Measurements from ENCODE around the gene PRG3. TPM values are rescaled to one million over a fixed set of nuclear protein-coding genes. Genes with fewer than 3 reads are reported as not detected.
A peak's percentile ranks its signal among the peaks of the same experiment; 100 is the strongest.

The PRG3 gene
- total RNA-seq, 1 experiment from 2014 or later, result not detected

DNA sequence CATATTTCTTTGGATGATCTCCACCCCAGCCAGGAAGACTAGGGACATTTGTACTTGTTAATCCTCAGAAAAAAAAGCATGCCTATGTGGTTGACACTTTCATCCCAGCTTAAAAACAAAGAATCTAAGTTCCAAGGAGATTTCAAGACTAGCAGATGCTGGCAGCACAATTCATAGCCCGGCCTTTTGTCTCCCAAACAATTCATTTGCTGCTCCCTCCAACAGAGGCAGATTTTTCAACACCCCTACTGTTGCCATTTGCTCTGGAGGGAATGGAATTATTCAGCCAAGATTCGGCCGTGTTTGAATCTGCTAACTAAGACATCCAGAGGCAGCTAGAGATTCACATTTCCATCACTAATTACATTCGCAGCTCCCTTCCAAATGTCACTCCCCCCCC, 27.5 kb downstream of the PRG3 start:
- no peaks in the 10 kb centered on the region; the same call in 1 of the 2 replicates for H3K27me3 ChIP-seq (ENCODE audit: control insufficient read depth, insufficient read depth, low read length)
- no peak overlapping the region for H3K4me3 ChIP-seq (ENCODE audit: insufficient read depth, low read depth, low read length)
- H3K36me3 ChIP-seq (replicated peaks; ENCODE audit: control insufficient read depth, insufficient read depth, low read length), result no peaks in the 10 kb centered on the region
- DNase-seq, result no peak

DNA sequence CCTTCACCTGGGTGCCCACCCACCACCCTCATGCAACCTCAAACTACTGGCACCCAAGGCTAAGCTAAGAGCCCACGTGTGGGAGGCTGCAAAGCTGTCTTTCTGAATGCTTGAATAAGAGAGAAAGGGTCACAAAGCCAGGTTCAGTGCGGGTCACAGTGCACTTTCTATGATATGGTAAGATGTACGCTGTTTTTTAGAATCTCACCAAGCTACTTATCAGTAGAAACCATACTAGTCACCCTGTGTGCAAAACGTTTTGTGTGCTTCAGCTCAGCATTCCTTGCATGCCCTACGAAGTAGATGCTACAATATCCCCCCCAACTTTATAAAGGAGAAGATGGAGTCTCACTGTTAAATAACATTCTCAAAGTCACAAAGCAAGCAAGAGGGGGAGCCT, 27.9 kb downstream of the PRG3 start:
- H3K27me3 ChIP-seq (ENCODE audit: control insufficient read depth, insufficient read depth, low read length), result no peaks in the 10 kb centered on the region; the same call in 1 of the 2 replicates
- no peaks in the 10 kb centered on the region for H3K36me3 ChIP-seq (replicated peaks; ENCODE audit: control insufficient read depth, insufficient read depth, low read length)
- DNase-seq, result no peak
- H3K4me3 ChIP-seq (ENCODE audit: insufficient read depth, low read depth, low read length), result no peak overlapping the region

DNA sequence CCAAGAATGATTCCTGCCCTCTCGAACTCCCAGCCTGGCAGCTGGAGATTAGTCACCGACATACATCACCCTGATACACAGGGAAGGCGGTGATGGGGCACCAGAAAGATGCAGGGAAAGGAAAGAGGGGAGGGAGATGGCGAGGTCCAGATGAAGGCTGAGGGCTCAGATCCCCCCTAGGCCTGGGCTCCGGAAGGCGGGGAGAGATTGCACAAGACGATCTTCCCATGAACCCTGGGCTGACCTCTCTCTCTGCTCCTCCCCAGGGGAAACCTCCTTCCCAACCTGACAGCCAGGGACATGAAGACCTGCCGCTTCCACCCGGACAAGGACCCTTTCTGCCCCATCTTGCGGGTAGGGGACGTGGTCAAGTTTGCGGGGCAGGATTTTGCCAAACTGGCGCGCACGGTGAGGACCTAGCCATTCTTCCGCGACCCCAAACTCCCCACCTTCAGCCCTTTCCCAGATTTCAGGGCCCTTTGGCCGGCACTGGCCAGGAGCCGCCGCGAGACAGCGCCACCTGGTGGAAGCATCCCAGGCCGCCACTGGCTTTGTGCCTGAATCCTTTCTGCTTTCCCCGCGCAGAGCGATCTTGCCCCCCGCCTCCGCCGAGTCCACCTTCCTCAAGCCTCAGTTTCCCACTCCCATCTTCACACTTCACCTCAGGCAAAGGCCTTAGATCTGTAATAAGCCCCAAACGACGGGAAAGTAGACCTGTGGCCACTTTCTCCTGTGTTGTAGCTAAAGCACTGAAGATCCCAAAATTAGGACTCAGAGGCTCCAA, 31.3 kb downstream of the PRG3 start:
- DNase-seq, result peak; percentile 94
- Histone ChIP-seq H3K4me3 (ENCODE audit: insufficient read depth, low read depth, low read length) (peak overlapping the region; percentile 32), H3K36me3 (replicated peaks; ENCODE audit: control insufficient read depth, insufficient read depth, low read length) (no peaks in the 10 kb centered on the region), H3K27me3 (ENCODE audit: control insufficient read depth, insufficient read depth, low read length) (peaks cover 1% of the 10 kb centered on the region; the same call in 1 of the 2 replicates)

DNA sequence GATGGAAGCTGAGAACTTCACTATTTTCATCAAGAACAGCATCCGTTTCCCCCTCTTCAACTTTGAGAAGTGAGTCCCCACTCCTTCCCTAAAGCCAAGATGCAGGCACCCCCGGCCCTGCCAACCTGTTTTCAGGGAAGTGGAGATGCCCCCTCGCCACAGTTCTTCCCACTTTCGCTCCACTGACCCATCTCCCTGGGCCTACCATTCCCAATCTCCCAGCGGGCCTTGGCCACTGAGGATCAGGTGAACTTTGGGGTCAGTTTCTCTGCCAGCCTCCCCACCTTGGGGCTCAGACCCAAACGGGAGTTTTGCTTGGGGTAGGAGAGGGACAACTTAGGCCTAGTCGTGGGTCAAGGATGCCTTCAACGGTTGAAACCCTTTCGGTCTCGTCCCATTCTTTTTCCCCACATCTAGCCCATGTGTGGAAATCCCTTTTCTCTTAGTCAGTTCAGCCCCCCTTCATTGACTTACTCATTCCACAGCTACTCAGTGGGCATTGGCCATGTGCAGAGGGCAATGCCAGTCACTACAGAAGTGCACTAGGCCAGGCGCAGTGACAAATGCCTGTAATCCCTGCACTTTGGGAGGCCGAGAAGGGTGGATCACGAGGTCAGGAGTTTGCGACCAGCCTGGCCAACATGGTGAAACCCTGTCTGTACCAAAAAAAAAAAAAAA, 32.2 kb downstream of the PRG3 start:
- Histone ChIP-seq H3K27me3 (ENCODE audit: control insufficient read depth, insufficient read depth, low read length) (peaks cover 1% of the 10 kb centered on the region; the same call in 1 of the 2 replicates), H3K4me3 (ENCODE audit: insufficient read depth, low read depth, low read length) (no peak overlapping the region), H3K36me3 (replicated peaks; ENCODE audit: control insufficient read depth, insufficient read depth, low read length) (no peaks in the 10 kb centered on the region)
- no peak for DNase-seq

DNA sequence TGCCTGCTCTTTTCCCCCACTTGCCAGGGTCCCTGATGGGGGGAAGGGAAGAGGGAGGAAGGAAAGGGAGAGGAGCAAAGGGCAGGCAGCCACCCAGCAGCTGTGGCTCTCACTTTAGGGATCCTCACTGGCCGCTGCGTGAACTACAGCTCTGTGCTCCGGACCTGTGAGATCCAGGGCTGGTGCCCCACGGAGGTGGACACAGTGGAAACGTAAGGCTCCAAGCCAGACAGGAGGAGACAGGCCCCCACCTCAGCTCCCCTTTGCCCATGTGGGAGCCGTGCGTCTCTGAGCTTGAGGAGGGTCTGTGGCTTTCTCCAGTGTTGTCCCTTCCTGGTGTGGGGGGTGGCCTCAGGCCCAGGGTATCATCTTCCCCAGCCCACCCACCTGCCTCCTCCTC, 32.9 kb downstream of the PRG3 start:
- DNase-seq, result no peak
- peaks cover 1% of the 10 kb centered on the region; the same call in 1 of the 2 replicates for H3K27me3 ChIP-seq (ENCODE audit: control insufficient read depth, insufficient read depth, low read length)

DNA sequence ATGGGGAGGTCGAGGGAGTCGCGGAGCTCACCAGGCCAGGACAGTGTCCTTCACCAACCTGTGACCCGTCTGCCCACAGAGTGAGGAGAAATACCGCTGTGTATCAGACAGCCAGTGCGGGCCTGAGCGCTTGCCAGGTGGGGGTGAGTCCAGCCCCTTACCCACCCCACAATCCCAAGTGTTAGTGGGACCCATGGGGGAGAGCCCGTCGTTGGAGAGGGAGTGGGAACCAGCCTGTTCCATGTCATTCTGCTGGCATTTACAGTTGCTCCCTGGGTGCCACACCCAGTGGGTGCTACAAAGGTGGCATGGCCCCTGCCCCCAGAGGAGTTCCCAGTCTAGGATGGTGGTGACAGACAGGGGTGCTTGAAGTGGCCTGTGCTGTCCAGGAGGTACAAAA, 33.6 kb downstream of the PRG3 start:
- DNase-seq, result no peak
- no peak overlapping the region for H3K4me3 ChIP-seq (ENCODE audit: insufficient read depth, low read depth, low read length)
- no peaks in the 10 kb centered on the region for H3K36me3 ChIP-seq (replicated peaks; ENCODE audit: control insufficient read depth, insufficient read depth, low read length)
- H3K27me3 ChIP-seq (ENCODE audit: control insufficient read depth, insufficient read depth, low read length), result peaks cover 1% of the 10 kb centered on the region; the same call in 1 of the 2 replicates

More for the DNA sequence above, 32.9 kb downstream of the PRG3 start:
- no peaks in the 10 kb centered on the region for H3K36me3 ChIP-seq (replicated peaks; ENCODE audit: control insufficient read depth, insufficient read depth, low read length)
- H3K4me3 ChIP-seq (ENCODE audit: insufficient read depth, low read depth, low read length), result no peak overlapping the region

DNA sequence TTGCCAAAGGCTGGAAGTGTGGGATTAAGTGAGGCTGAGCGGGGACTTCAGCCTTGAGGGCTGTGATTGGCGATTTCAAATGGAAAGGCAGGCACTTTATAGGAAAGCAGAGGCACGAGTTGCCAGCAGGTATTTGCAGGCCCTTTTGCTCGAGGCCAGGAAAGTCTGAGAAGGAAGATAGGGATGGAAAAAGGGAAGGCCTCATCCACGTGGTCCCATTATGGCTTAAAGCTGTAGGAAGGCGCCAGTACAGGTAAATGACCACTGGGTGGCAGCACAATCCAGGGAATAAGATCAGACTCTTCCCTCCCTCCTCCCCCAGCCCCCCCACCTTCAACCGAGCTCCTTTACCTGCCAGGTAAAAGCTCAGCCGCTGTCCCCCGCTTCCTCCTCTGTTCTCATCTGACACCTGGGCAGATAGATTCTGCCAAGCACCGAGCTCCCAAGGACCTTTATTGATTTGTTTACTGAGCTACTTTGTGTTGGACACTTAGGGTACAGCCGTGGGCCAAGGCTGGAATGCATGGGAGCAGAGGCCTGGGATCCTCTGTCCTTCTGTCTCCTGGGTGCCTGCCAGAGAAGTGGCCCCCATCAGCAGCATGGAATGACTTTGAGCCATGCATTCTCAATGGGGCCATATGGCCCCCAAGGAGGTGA, 35.3 kb downstream of the PRG3 start:
- Histone ChIP-seq H3K36me3 (replicated peaks; ENCODE audit: control insufficient read depth, insufficient read depth, low read length) (no peaks in the 10 kb centered on the region), H3K4me3 (ENCODE audit: insufficient read depth, low read depth, low read length) (no peak overlapping the region), H3K27me3 (ENCODE audit: control insufficient read depth, insufficient read depth, low read length) (peaks cover 4% of the 10 kb centered on the region)
- DNase-seq, result peak; percentile 93

DNA sequence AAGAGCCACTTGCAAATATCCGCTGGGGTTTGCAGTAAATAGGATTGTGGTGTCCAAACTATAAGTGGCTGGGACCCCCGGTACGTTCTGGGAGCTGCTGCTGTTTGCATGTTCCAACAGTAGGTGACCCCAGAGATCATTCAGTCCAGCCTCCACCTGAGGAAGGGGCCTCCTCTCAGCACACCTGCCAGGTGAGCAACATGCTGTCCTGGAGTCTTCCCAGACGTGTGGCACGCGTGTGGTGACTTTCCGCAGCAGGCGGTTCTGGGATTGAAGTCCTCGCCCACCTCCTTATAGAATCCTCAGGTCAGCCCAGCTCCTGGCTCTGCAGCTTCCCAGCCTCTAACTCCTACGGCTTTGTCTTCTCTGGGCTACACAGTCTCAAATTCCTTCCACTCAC, 36.1 kb downstream of the PRG3 start:
- no peak for DNase-seq
- no peaks in the 10 kb centered on the region for H3K36me3 ChIP-seq (replicated peaks; ENCODE audit: control insufficient read depth, insufficient read depth, low read length)
- H3K27me3 ChIP-seq (ENCODE audit: control insufficient read depth, insufficient read depth, low read length), result peaks cover 5% of the 10 kb centered on the region
- H3K4me3 ChIP-seq (ENCODE audit: insufficient read depth, low read depth, low read length), result no peak overlapping the region

DNA sequence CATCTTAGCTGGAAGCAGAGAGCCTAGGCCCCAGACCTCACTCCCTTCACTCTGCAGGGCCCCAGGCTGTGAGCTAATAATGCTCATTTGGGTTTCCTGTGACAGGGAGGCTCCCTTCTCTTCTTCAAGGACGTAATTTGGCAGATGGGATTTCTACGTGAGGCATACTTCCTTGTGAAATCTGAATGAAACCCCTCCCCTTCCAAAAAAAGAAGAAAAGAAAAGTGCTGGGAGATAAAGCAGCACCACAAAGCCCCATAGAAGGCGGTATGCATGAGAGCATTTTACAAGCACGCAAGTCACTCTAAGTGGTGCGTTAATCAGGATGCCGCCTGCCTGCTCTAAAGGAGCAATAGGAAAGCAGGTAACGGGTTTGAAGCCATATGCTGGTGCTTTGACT, 37.1 kb downstream of the PRG3 start:
- DNase-seq, result no peak
- Histone ChIP-seq H3K4me3 (ENCODE audit: insufficient read depth, low read depth, low read length) (no peak overlapping the region), H3K27me3 (ENCODE audit: control insufficient read depth, insufficient read depth, low read length) (peaks cover 7% of the 10 kb centered on the region), H3K36me3 (replicated peaks; ENCODE audit: control insufficient read depth, insufficient read depth, low read length) (no peaks in the 10 kb centered on the region)

DNA sequence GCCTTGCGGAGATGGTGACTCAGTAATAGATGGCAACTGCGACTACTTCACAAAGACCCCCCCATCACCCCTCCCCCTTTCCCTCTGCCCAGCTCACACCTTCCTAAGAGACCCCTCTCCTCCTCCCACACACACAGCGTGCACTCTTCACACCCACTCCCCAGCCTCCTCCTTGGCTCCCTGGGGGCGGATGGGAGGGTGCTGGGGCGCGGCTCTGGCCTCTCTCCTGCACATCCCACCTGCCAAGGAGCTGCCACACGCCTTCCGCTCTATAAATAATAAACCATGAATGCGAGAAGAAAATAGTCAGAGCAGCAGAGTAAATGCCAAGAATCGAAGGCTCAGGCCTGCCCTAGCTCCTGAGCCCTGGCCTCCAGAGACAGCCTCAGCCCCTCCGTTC, 38.2 kb downstream of the PRG3 start:
- Histone ChIP-seq H3K4me3 (ENCODE audit: insufficient read depth, low read depth, low read length) (no peak overlapping the region), H3K27me3 (ENCODE audit: control insufficient read depth, insufficient read depth, low read length) (peaks cover 7% of the 10 kb centered on the region), H3K36me3 (replicated peaks; ENCODE audit: control insufficient read depth, insufficient read depth, low read length) (no peaks in the 10 kb centered on the region)
- no peak for DNase-seq

DNA sequence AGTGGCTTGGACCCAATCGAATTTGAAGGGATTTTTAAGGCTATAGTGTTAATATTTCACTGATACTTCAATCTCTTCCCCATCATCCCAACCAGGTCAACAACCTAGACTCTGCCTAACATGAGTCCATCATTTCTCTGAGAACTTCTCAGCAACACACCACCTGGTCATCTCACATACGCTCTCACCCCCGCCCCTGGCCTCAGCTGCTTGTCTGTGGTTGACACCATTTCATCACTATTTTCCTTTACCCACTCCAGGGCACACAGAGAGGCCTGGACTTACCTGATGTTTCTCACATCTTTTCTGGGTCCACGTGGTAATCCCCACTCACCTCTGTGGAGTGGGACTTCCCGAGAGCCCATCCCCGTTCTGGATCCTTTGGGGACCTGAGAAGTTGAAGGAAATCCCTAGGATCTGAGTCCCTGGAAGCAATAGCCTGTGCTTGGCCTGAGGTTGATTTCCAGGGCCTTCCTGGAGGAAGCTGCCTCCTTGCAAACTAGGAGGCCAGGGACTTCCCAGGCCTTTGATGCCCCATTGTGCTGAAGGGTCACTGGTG, 39.6 kb downstream of the PRG3 start:
- no peak for DNase-seq
- no peak overlapping the region for H3K4me3 ChIP-seq (ENCODE audit: insufficient read depth, low read depth, low read length)
- peaks cover 7% of the 10 kb centered on the region for H3K27me3 ChIP-seq (ENCODE audit: control insufficient read depth, insufficient read depth, low read length)
- no peaks in the 10 kb centered on the region for H3K36me3 ChIP-seq (replicated peaks; ENCODE audit: control insufficient read depth, insufficient read depth, low read length)

DNA sequence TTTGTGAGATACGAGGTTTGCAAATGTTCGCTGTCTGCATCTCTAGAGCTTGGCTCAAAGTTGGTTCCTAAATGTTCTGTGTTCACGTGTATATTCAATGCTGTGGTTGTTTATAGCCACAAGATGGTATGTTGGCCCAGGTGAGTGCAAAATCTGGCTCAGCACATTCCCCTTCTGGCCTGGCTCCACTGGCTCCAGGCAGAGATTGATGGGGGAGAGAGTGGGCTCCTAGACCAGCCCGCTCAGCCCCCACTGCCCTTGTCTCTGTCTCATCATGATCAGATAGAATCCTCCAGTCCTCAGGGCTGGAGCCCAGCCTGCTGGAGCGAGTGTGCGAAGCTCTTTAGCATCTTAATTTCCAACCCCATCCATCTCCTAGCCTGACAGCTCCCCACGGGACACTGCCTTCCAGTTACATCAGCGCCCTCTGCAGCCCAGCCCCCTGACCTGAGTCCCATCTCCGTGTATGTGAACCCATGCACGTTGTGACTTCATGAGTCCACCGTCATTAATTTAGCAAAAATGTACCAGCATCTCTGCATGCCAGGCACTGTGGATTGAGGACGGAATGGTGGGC, 40.8 kb downstream of the PRG3 start:
- peak; percentile 78 for DNase-seq
- Histone ChIP-seq H3K27me3 (ENCODE audit: control insufficient read depth, insufficient read depth, low read length) (peaks cover 7% of the 10 kb centered on the region), H3K36me3 (replicated peaks; ENCODE audit: control insufficient read depth, insufficient read depth, low read length) (no peaks in the 10 kb centered on the region), H3K4me3 (ENCODE audit: insufficient read depth, low read depth, low read length) (no peak overlapping the region)

DNA sequence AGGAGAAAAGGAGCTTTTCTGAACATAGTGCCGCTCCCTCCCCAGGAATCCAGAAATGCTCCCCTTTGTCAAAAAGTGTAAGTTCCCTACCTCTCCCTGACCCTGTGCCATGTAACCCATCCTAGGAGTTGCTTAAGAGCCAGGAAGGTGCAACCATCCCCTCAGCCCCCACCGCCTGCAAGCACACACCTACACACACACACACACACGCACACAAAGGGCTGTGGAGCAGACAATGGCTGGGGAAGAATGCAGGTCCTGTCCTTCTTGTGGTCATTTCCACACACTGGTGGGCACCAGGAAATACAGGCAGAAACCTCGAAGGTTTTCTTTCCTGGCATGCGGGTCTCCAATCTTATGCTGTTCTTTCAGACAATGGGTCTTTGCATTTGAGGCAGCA, 41.6 kb downstream of the PRG3 start:
- Histone ChIP-seq H3K27me3 (ENCODE audit: control insufficient read depth, insufficient read depth, low read length) (peaks cover 5% of the 10 kb centered on the region), H3K4me3 (ENCODE audit: insufficient read depth, low read depth, low read length) (no peak overlapping the region), H3K36me3 (replicated peaks; ENCODE audit: control insufficient read depth, insufficient read depth, low read length) (peaks cover 2% of the 10 kb centered on the region)
- DNase-seq, result no peak

DNA sequence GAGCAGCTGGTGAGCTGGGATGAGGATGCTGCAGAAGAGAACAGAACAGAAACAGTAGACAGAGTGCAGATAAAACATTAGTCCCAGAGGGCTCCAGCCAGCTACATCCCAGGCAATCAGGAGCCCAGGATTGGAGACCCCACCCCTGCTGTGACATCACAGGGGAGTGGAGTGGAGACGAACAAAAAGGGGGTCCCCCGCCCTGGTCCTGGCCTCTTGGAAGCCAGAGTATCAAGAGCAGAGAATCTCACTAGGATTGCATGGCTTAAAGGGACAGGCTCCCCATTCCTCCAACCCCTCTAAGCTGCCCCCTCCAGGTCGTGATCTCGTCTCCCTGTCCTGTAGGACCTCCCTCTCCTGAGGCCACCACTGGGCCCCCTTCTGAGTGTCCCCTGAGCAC, 42.8 kb downstream of the PRG3 start, which contains the start of gene P2RX3:
P2RX3 (plus strand) TSS at position 211 of the 400 bp plus-strand sequence. CDS start 199 bp downstream, outside the sequence.
- H3K4me3 ChIP-seq (ENCODE audit: insufficient read depth, low read depth, low read length), result no peak within 1 kb of the TSS
- DNase-seq, result no peak

More for the DNA sequence above, 42.8 kb downstream of the PRG3 start, which contains the start of gene P2RX3:
- Histone ChIP-seq H3K36me3 (replicated peaks; ENCODE audit: control insufficient read depth, insufficient read depth, low read length) (peaks cover 8% of the 10 kb centered on the region), H3K27me3 (ENCODE audit: control insufficient read depth, insufficient read depth, low read length) (peaks cover 5% of the 10 kb centered on the region)
